ENCODE measurements around the gene NUDCD3. TPM values are rescaled to one million over a fixed set of nuclear protein-coding genes. Genes with fewer than 3 reads are reported as not detected.

The NUDCD3 gene
- total and polyA plus RNA-seq, 2 experiments from 2014 or later: 35.7 to 42.7 TPM

DNA sequence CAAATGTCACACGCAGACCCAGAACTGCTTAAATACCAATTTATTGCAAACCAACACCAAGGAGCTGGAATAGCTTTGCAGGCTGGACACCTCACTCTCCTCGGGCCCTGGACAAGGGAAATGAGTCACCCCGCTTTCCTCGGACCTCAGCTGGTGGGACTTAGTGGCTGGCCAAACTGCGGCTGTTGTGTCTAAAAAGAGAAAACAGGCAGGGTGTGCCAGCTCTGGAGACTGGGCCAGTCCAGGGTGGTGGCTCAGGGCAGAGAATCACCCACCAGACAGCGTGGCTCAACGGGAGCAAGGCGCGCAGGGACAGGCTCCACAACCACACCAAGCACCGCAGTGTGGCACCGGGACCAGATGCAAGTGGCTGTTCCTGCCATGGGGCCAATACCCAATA lies 106.9 kb downstream of the NUDCD3 start (continued):
- TF ChIP-seq, protein P1, sequence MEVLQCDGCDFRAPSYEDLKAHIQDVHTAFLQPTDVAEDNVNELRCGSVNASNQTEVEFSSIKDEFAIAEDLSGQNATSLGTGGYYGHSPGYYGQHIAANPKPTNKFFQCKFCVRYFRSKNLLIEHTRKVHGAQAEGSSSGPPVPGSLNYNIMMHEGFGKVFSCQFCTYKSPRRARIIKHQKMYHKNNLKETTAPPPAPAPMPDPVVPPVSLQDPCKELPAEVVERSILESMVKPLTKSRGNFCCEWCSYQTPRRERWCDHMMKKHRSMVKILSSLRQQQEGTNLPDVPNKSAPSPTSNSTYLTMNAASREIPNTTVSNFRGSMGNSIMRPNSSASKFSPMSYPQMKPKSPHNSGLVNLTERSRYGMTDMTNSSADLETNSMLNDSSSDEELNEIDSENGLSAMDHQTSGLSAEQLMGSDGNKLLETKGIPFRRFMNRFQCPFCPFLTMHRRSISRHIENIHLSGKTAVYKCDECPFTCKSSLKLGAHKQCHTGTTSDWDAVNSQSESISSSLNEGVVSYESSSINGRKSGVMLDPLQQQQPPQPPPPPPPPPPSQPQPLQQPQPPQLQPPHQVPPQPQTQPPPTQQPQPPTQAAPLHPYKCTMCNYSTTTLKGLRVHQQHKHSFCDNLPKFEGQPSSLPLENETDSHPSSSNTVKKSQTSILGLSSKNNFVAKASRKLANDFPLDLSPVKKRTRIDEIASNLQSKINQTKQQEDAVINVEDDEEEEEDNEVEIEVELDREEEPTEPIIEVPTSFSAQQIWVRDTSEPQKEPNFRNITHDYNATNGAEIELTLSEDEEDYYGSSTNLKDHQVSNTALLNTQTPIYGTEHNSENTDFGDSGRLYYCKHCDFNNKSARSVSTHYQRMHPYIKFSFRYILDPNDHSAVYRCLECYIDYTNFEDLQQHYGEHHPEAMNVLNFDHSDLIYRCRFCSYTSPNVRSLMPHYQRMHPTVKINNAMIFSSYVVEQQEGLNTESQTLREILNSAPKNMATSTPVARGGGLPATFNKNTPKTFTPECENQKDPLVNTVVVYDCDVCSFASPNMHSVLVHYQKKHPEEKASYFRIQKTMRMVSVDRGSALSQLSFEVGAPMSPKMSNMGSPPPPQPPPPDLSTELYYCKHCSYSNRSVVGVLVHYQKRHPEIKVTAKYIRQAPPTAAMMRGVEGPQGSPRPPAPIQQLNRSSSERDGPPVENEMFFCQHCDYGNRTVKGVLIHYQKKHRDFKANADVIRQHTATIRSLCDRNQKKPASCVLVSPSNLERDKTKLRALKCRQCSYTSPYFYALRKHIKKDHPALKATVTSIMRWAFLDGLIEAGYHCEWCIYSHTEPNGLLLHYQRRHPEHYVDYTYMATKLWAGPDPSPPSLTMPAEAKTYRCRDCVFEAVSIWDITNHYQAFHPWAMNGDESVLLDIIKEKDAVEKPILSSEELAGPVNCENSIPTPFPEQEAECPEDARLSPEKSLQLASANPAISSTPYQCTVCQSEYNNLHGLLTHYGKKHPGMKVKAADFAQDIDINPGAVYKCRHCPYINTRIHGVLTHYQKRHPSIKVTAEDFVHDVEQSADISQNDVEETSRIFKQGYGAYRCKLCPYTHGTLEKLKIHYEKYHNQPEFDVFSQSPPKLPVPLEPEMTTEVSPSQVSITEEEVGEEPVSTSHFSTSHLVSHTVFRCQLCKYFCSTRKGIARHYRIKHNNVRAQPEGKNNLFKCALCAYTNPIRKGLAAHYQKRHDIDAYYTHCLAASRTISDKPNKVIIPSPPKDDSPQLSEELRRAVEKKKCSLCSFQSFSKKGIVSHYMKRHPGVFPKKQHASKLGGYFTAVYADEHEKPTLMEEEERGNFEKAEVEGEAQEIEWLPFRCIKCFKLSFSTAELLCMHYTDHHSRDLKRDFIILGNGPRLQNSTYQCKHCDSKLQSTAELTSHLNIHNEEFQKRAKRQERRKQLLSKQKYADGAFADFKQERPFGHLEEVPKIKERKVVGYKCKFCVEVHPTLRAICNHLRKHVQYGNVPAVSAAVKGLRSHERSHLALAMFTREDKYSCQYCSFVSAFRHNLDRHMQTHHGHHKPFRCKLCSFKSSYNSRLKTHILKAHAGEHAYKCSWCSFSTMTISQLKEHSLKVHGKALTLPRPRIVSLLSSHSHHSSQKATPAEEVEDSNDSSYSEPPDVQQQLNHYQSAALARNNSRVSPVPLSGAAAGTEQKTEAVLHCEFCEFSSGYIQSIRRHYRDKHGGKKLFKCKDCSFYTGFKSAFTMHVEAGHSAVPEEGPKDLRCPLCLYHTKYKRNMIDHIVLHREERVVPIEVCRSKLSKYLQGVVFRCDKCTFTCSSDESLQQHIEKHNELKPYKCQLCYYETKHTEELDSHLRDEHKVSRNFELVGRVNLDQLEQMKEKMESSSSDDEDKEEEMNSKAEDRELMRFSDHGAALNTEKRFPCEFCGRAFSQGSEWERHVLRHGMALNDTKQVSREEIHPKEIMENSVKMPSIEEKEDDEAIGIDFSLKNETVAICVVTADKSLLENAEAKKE (CRISPR knock-in tag; IDR thresholded peaks at IDR 0.05): no peak
- TF ChIP-seq NANOG (IDR thresholded peaks at IDR 0.05; ENCODE audit: borderline replicate concordance) (no peak), CREB1 (CRISPR knock-in tag; IDR thresholded peaks at IDR 0.05; ENCODE audit: low read depth) (no peak), ZNF114 (CRISPR knock-in tag; IDR thresholded peaks at IDR 0.05) (no peak)

DNA sequence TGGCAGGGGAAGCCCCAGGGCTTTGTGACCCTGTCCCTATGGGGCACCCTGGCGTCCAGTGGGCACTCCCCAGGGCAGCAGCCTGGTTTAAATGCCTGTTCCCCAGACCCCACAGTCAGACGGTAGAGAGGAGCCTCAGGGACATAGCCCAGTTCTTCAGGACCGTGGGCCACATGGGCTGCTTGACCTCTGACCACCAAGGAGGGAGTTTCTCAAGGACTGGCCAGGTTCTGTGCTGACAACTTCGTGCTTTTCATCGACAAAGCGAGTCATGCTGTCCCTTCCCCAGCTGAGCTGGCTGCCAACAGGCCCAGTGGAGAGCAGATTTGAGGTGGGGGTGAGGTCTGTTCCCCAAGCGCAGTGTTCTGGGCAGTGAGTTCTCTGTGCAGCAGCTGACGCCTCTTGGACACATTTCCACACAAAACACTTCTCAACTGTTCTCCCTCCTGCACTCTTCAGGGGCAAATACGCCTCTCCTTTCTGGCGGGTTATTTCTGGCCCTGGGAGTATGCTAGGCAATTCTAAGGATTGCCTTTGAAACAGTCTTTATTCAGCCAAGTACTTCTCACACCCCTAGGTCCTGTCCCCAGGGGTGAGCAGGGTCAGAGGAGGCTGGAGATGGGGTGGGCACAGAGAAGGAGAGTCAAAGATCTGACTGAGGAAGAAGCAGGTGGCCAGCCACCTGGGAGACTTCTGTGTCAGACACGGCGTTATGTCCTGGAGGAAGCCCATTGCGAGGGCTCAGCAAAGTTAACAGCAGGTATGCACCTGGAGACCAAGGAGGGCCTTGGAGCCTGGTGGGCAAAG lies 107.8 kb downstream of the NUDCD3 start:
- Histone ChIP-seq H3K36me3 (ENCODE audit: insufficient read depth) (no peaks in the 10 kb centered on the region; the same call in 1 of the 2 replicates), H4K20me1 (replicated peaks; ENCODE audit: insufficient read depth) (no peaks in the 10 kb centered on the region; the same call in 1 of the 2 replicates), H3K4me2 (no peak overlapping the region), H3K79me2 (replicated peaks; ENCODE audit: insufficient read depth) (no peaks in the 10 kb centered on the region), H3K4me1 (ENCODE audit: insufficient read depth) (no peaks in the 10 kb centered on the region), H3K27me3 (ENCODE audit: insufficient read depth) (no peaks in the 10 kb centered on the region), H3K4me3 (no peak overlapping the region), H3F3A (replicated peaks; ENCODE audit: low read depth) (no peaks in the 10 kb centered on the region), H3K27ac (ENCODE audit: low read depth) (no peak overlapping the region), H3K9me2 (ENCODE audit: insufficient read depth) (no peaks in the 10 kb centered on the region), H2AFZ (no peak overlapping the region)
- Mint-ChIP-seq H3K27ac (no peak overlapping the region), H3K4me3 (no peak overlapping the region), H3K4me1 (no peaks in the 10 kb centered on the region; the same call in 2 of the 3 replicates), H3K36me3 (ENCODE audit: low read depth) (no peaks in the 10 kb centered on the region; the same call in 1 of the 3 replicates), H3K9me3 (no peaks in the 10 kb centered on the region), H3K27me3 (ENCODE audit: insufficient read depth, low read depth, poor library complexity) (peaks cover 11% of the 10 kb centered on the region)
- DNase-seq (ENCODE audit: low spot score): no peak
- ATAC-seq: no peak
- no peak for TF ChIP-seq EZH2phosphoT487 (IDR thresholded peaks at IDR 0.05; ENCODE audit: unreplicated experiment)
- no peak for TF ChIP-seq ZNF331 (CRISPR knock-in tag; IDR thresholded peaks at IDR 0.05; ENCODE audit: low read depth)
- TF ChIP-seq, protein P1 (CRISPR knock-in tag; IDR thresholded peaks at IDR 0.05): no peak
- TF ChIP-seq POLR2AphosphoS5 (IDR thresholded peaks at IDR 0.05; ENCODE audit: low read depth): no peak
